ENCODE results near the gene ZNF546.
"Not testable (repeated sequence)": the region's sequence is repeated elsewhere in the genome, so short reads cannot be mapped to it uniquely, and the experiment has no call there.

ZNF546 gene

GRCh38 chr19:39996811-39997637 is at the start of gene ZNF546:
Gene ZNF546 (plus strand): TSS chr19:39997060. CDS start chr19:39998327, 1,267 bp downstream.
- peak; percentile 80 to 92 for DNase-seq

- no peak for DNase-seq
Observed at GRCh38 chr19:39949026-39949747, 47.7 kb upstream of the ZNF546 start.

- DNase-seq: no peak
Observed at GRCh38 chr19:39951065-39951650, 45.7 kb upstream of the ZNF546 start.

GRCh38 chr19:39951686-39952085 is 45.2 kb upstream of the ZNF546 start:
- no peak for DNase-seq

DNA sequence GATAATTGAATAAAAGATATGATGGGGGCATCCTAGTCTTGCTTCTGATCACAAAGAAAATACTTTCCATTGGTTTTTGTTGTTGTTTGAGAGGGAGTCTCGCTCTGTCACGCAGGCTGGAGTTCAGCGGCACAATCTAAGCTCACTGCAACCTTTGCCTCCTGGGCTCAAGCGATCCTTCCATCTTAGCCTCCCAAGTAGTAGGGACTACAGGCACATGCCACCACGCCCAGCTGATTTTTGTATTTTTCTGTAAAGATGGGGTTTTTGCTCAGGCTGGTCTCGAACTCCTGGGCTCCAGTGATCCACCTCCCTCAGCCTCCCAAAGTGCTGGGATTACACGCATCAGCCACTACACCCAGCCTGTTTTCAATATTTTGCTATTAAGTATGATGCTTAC is 42.9 kb upstream of the ZNF546 start:
- no peak for DNase-seq

GRCh38 chr19:39957886-39958285 is 39.0 kb upstream of the ZNF546 start:
- DNase-seq: not testable (repeated sequence)

- not testable (repeated sequence) for DNase-seq
Observed at GRCh38 chr19:39958942-39959341, 37.9 kb upstream of the ZNF546 start.

GRCh38 chr19:39959407-39959806 is 37.5 kb upstream of the ZNF546 start:
- DNase-seq: not testable (repeated sequence)

GRCh38 chr19:39963898-39964297 is 33.0 kb upstream of the ZNF546 start:
- DNase-seq: no peak

DNA sequence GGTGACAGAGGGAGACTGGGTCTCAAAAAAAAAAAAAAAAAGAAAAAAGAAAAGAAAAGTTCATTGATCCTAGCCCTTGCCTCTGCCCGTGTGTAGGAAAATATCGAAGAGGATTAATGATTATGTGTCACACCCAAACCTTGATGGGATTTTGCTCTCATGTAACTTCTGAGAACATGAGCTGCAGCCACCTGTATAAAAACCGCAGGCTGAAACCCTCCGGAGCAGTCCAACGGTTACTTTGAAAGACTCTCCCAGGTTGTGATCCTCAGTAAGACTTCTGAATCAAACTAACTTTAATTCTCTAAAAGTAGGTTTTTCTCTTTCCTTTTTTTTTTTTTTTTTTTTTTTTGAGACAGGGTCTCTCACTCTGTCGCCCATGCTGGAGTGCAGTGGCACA is 30.2 kb upstream of the ZNF546 start:
- no peak for DNase-seq

- no peak for DNase-seq
Observed at GRCh38 chr19:39967561-39967960, 29.3 kb upstream of the ZNF546 start.

- no peak for DNase-seq
Observed at GRCh38 chr19:39968789-39969188, 28.1 kb upstream of the ZNF546 start.

- no peak for DNase-seq
Observed at GRCh38 chr19:39969266-39969665, 27.6 kb upstream of the ZNF546 start.

- DNase-seq: no peak
Observed at GRCh38 chr19:39969681-39970424, 27.0 kb upstream of the ZNF546 start.

GRCh38 chr19:39970425-39970674 is 26.5 kb upstream of the ZNF546 start:
- peak; percentile 43 to 58 for DNase-seq

GRCh38 chr19:39970675-39971379 is 26.0 kb upstream of the ZNF546 start, which contains the start of gene PSMC4:
Gene PSMC4 (plus strand): TSS chr19:39971165. CDS start chr19:39971203, 38 bp downstream.
- peak; percentile 98 to 99 for DNase-seq

DNA sequence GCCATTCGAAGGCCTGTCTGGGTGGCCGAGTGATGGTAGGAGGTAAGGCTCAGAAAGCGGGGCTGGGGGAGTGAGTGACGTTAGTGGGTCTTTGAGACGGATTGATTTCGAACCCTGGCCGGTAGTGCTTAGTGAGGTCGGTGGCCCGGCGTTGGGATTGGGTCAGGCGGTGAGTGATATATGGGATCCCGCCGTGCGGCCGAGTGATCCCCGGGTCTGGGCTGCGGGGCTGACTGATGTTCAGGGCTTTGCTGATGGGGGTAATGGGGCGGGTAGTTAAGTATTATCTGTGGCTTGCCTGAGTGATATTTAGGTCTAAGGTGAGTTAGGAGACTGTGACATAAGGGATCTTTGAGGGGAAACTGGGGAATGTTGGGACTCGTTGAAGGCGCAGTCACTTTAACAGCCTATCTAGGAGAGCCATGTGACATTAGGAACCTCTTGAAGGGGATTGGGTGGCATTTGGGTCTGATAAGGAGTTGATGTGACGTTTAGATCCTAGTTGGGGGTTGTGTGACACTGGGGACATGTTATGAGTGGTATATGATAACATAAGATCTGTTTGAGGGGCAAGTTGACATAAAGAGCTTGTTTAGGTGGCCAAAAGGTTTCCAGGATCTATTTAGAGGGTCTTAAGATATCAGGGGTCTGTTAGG is 25.4 kb upstream of the ZNF546 start:
- no peak for DNase-seq

GRCh38 chr19:39974377-39975155 is 22.3 kb upstream of the ZNF546 start:
- no peak for DNase-seq

- no peak for DNase-seq
Observed at GRCh38 chr19:39982883-39983282, 14.0 kb upstream of the ZNF546 start.

DNA sequence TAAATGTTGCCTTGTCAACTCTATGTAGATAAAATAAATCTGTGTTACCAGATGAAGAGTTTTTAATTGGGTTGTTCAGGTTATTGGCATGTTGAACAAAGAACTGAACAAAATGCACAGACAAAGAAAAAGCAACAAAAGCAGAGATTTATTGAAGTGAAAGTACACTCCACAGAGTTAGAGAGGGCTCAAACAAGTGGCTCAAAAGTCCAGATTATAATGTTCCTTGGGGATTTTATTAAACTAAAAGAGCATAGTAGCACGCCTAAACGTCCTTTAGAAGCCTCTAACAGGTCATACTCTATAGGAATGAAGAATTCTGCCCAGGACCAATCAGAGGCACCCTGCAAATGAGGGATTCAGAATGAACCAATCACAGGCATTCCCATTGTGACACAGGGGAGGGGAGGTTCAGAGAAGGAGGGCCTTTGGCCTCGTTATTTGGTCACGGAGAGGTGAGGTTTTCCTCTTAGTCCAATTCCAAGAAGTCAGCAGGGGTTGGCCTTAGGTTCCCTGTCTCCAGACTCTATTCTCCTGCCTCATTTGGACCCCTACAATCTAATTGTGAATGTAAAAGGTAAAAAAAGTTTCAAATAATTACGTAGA is 13.1 kb upstream of the ZNF546 start:
- no peak for DNase-seq

DNA sequence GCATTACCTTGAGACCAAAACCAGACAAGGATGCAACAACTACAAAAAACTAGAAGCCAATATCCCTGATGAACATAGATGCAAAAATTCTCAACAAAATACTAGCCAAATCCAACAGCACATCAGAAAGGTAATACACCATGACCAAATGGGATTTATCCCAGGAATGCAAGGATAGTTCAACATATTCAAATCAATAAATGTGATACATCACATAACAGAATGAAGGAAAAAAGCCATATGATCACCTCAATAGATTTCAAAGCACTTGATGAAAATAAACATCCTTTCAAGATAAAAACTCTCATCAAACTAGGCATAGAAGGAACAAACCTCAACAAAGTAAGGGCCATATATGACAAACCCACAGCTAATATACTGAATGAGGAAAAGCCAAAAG is 10.2 kb upstream of the ZNF546 start:
- no peak for DNase-seq
